H9 (cell line): Measurements from ENCODE around the gene HOXC6. TPM values are rescaled to one million over a fixed set of nuclear protein-coding genes. Genes with fewer than 3 reads are reported as not detected.

ENCODE experiments used
- DNase-seq: peaks from one replicate; pipeline ENCODE4 v3.0.0-alpha.2; 2017
- H2AFZ ChIP-seq: one replicate; pipeline ENCODE4 v1.6.1; 2013; ENCODE audit warnings: mild to moderate bottlenecking, low read length, control low read depth, moderate library complexity
- H2AK5ac ChIP-seq: 2 replicates; pipeline ENCODE4 v1.6.1; 2013; ENCODE audit warnings: low read length, control low read depth, mixed read lengths; ENCODE audit not compliant: insufficient read length
- H2BK120ac ChIP-seq: one replicate; pipeline ENCODE4 v1.6.1; 2013; ENCODE audit warnings: low read depth, mild to moderate bottlenecking, low read length, control low read depth, inconsistent platforms; ENCODE audit not compliant: poor library complexity, severe bottlenecking
- H2BK12ac ChIP-seq: 2 replicates; pipeline ENCODE4 v1.6.1; 2013; ENCODE audit warnings: low read length, control low read depth, mixed read lengths, low read depth; ENCODE audit not compliant: insufficient read length
- H2BK15ac ChIP-seq: 2 replicates; pipeline ENCODE4 v1.6.1; 2013; ENCODE audit warnings: low read depth, low read length, control low read depth
- H2BK20ac ChIP-seq: one replicate; pipeline ENCODE4 v1.6.1; 2013; ENCODE audit warnings: low read depth, mild to moderate bottlenecking, low read length, control low read depth, inconsistent platforms; ENCODE audit not compliant: poor library complexity, severe bottlenecking
- H2BK5ac ChIP-seq: 2 replicates; pipeline ENCODE4 v1.6.1; 2013; ENCODE audit warnings: low read length, control low read depth, mixed read lengths; ENCODE audit not compliant: insufficient read length
- H3K14ac ChIP-seq: 2 replicates; pipeline ENCODE4 v1.6.1; 2013; ENCODE audit warnings: low read length, control low read depth; ENCODE audit not compliant: insufficient read depth
- H3K18ac ChIP-seq: 2 replicates; pipeline ENCODE4 v1.6.1; 2013; ENCODE audit warnings: low read depth, mild to moderate bottlenecking, mixed read lengths, low read length, control low read depth; ENCODE audit not compliant: insufficient read length
- H3K23ac ChIP-seq: 2 replicates; pipeline ENCODE4 v1.6.1; 2013; ENCODE audit warnings: low read length, control low read depth, mixed read lengths, low read depth; ENCODE audit not compliant: insufficient read length
- H3K23me2 ChIP-seq: 2 replicates; pipeline ENCODE4 v1.6.1; 2013; ENCODE audit warnings: low read depth, mild to moderate bottlenecking, mixed read lengths, low read length, control low read depth; ENCODE audit not compliant: insufficient read length, poor library complexity, severe bottlenecking
- H3K27ac ChIP-seq: 2 replicates; pipeline ENCODE4 v1.5.1; 2013; ENCODE audit warnings: low read length, control low read depth, mixed read lengths, low read depth; ENCODE audit not compliant: insufficient read length
- H3K27me3 ChIP-seq: 2 replicates; pipeline ENCODE4 v1.6.1; 2013; ENCODE audit warnings: low read length, control low read depth, inconsistent platforms; ENCODE audit not compliant: insufficient read depth
- H3K4ac ChIP-seq: 2 replicates; pipeline ENCODE4 v1.6.1; 2013; ENCODE audit warnings: low read depth, mild to moderate bottlenecking, control low read depth, inconsistent platforms, low read length, moderate library complexity
- H3K4me1 ChIP-seq: 2 replicates; pipeline ENCODE4 v1.6.1; 2013; ENCODE audit warnings: low read length, control low read depth, inconsistent platforms; ENCODE audit not compliant: insufficient read depth
- H3K4me2 ChIP-seq: 2 replicates; pipeline ENCODE4 v1.6.1; 2013; ENCODE audit warnings: low read length, control low read depth, mixed read lengths; ENCODE audit not compliant: insufficient read length, insufficient read depth
- H3K56ac ChIP-seq: 2 replicates; pipeline ENCODE4 v1.6.1; 2013; ENCODE audit warnings: low read depth, mild to moderate bottlenecking, mixed read lengths, low read length, control low read depth; ENCODE audit not compliant: insufficient read length
- H3K79me1 ChIP-seq: 2 replicates; pipeline ENCODE4 v1.6.1; 2013; ENCODE audit warnings: low read depth, mild to moderate bottlenecking, moderate library complexity, low read length, control low read depth, inconsistent platforms; ENCODE audit not compliant: insufficient read depth, poor library complexity, severe bottlenecking
- H3K79me2 ChIP-seq: 2 replicates; pipeline ENCODE4 v1.6.1; 2013; ENCODE audit warnings: low read length, control low read depth, inconsistent platforms; ENCODE audit not compliant: insufficient read depth
- H3K9ac ChIP-seq: 2 replicates; pipeline ENCODE4 v1.6.1; 2013; ENCODE audit warnings: low read length, control low read depth, mixed read lengths; ENCODE audit not compliant: insufficient read length; ENCODE audit errors: extremely low read depth
- H3K9me3 ChIP-seq: one replicate; pipeline ENCODE4 v1.6.1; 2013; ENCODE audit warnings: low read depth, low read length, inconsistent platforms; ENCODE audit not compliant: control insufficient read depth
- H3T11ph ChIP-seq: one replicate; pipeline ENCODE4 v1.6.1; 2013; ENCODE audit warnings: mild to moderate bottlenecking, low read length, control low read depth, inconsistent platforms
- H4K20me1 ChIP-seq: one replicate; pipeline ENCODE4 v1.6.1; 2013; ENCODE audit not compliant: control insufficient read depth, insufficient read length, insufficient read depth
- H4K5ac ChIP-seq: 2 replicates; pipeline ENCODE4 v1.6.1; 2013; ENCODE audit warnings: low read depth, mild to moderate bottlenecking, mixed read lengths, low read length, control low read depth; ENCODE audit not compliant: insufficient read length
- H4K8ac ChIP-seq: replicated peaks from 2 replicates; pipeline ENCODE4 v1.6.1; 2013; ENCODE audit warnings: low read length, control low read depth, mixed read lengths, low read depth; ENCODE audit not compliant: insufficient read length
- H4K91ac ChIP-seq: 2 replicates; pipeline ENCODE4 v1.6.1; 2013; ENCODE audit warnings: low read depth, mild to moderate bottlenecking, moderate library complexity, mixed read lengths, low read length, control low read depth; ENCODE audit not compliant: insufficient read length
- H3K27ac Mint-ChIP-seq, 3 experiments: 2 replicates in 2 of 3; 3 replicates in 1 of 3; pipeline ENCODE4 v1.8.0; 2020 to 2021; ENCODE audit warnings: mixed read lengths in 3 of 3, mild to moderate bottlenecking in 1 of 3, moderate library complexity in 1 of 3
- H3K27me3 Mint-ChIP-seq: 2 replicates; pipeline ENCODE4 v1.8.0; 2021; ENCODE audit warnings: low read depth, mild to moderate bottlenecking, moderate library complexity, mixed read lengths
- H3K36me3 Mint-ChIP-seq, 3 experiments: 2 replicates in 2 of 3; 3 replicates in 1 of 3; pipeline ENCODE4 v1.8.0; 2020 to 2021; ENCODE audit warnings: low read depth in 3 of 3, mixed read lengths in 3 of 3; ENCODE audit not compliant: insufficient read depth in 1 of 3
- H3K4me1 Mint-ChIP-seq, 2 experiments: 2 replicates each; pipeline ENCODE4 v1.8.0; 2020; ENCODE audit warnings: mixed read lengths in 2 of 2
- H3K4me3 Mint-ChIP-seq, 2 experiments: 2 replicates in 1 of 2; 3 replicates in 1 of 2; pipeline ENCODE4 v1.8.0; 2020 to 2021; ENCODE audit warnings: mild to moderate bottlenecking in 2 of 2, mixed read lengths in 2 of 2, moderate library complexity in 1 of 2
- H3K9me3 Mint-ChIP-seq, 2 experiments: 2 replicates in 1 of 2; 3 replicates in 1 of 2; pipeline ENCODE4 v1.8.0; 2020; ENCODE audit warnings: mild to moderate bottlenecking in 2 of 2, mixed read lengths in 2 of 2, moderate library complexity in 1 of 2
- WGBS: extraction: QIAGEN DNeasy Blood & Tissue Kit; methylation state at CpG from one replicate; pipeline ENCODE4 v1.1.7; 2013; ENCODE audit warnings: missing lambda C conversion rate, low lambda C conversion rate, mixed read lengths; ENCODE audit not compliant: insufficient read length; ENCODE audit errors: extremely low coverage; 5-methylcytosine and 5-hydroxymethylcytosine counted together
- total RNA-seq: library from RNA; stranded (reverse); gene quantifications from 2 replicates; pipeline ENCODE4 v1.2.1, GENCODE V29; 2021
- TF ChIP-seq, protein P1 (sequence below): fragments of 200-600 bp; sonication (generic); conservative IDR thresholded peaks from 3 replicates; pipeline ENCODE4 v1.8.0; 2021; ENCODE audit warnings: antibody characterized with exemption, mild to moderate bottlenecking

The HOXC6 gene
- total RNA-seq, 1 experiment from 2014 or later: not detected

DNA sequence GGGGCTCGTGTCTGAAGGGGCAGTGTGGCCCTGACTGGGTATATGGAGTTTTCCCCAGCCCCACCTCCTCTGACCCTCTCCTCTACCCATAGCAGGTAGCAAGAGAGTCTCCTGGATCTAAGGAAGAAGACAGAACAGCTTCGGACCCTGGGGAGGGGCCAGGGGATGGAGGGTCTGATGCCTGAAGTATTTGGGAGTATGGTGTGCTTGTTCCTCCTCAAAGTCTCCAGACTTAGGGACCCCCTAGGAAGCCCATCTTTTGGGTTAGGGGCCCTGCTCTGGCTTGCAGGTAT, 20.0 kb upstream of the HOXC6 start:
- Mint-ChIP-seq H3K9me3 (peaks cover 2 to 8% of the 10 kb centered on the region in 2 experiments; a peak in 2 of 5 replicates), H3K4me3 (no peak overlapping the region), H3K27ac (no peak overlapping the region), H3K4me1 (peaks cover 7 to 35% of the 10 kb centered on the region in 2 experiments), H3K36me3 (no peaks in the 10 kb centered on the region), H3K27me3 (peaks cover 100% of the 10 kb centered on the region)
- no peak overlapping the region for H2BK5ac ChIP-seq
- no peak overlapping the region for H2BK20ac ChIP-seq
- no peak overlapping the region for H2AK5ac ChIP-seq
- no peak overlapping the region for H4K5ac ChIP-seq
- no peak overlapping the region for H3K23ac ChIP-seq
- H3K79me1 ChIP-seq: no peaks in the 10 kb centered on the region
- H3K9me3 ChIP-seq: no peaks in the 10 kb centered on the region
- no peaks in the 10 kb centered on the region for H3K4me1 ChIP-seq
- H2BK12ac ChIP-seq: no peak overlapping the region
- H3K27me3 ChIP-seq: peaks cover 94% of the 10 kb centered on the region
- H3K56ac ChIP-seq: no peak overlapping the region
- no peak overlapping the region for H3K14ac ChIP-seq
- WGBS: no CpG with 5 or more reads among the region's 2 CpGs
- no peak overlapping the region for H3T11ph ChIP-seq
- H3K79me2 ChIP-seq: no peaks in the 10 kb centered on the region
- no peak overlapping the region for H3K4ac ChIP-seq
- H3K18ac ChIP-seq: no peak overlapping the region
- H2BK120ac ChIP-seq: no peak overlapping the region
- no peak overlapping the region for H4K8ac ChIP-seq
- H4K91ac ChIP-seq: no peak overlapping the region
- H3K27ac ChIP-seq: no peak overlapping the region
- no peaks in the 10 kb centered on the region for H4K20me1 ChIP-seq
- H3K23me2 ChIP-seq: no peaks in the 10 kb centered on the region
- DNase-seq: no peak
- H2AFZ ChIP-seq: no peak overlapping the region
- TF ChIP-seq, protein P1, sequence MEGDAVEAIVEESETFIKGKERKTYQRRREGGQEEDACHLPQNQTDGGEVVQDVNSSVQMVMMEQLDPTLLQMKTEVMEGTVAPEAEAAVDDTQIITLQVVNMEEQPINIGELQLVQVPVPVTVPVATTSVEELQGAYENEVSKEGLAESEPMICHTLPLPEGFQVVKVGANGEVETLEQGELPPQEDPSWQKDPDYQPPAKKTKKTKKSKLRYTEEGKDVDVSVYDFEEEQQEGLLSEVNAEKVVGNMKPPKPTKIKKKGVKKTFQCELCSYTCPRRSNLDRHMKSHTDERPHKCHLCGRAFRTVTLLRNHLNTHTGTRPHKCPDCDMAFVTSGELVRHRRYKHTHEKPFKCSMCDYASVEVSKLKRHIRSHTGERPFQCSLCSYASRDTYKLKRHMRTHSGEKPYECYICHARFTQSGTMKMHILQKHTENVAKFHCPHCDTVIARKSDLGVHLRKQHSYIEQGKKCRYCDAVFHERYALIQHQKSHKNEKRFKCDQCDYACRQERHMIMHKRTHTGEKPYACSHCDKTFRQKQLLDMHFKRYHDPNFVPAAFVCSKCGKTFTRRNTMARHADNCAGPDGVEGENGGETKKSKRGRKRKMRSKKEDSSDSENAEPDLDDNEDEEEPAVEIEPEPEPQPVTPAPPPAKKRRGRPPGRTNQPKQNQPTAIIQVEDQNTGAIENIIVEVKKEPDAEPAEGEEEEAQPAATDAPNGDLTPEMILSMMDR: no peak
- H2BK15ac ChIP-seq: no peak overlapping the region
- no peak overlapping the region for H3K9ac ChIP-seq
- no peak overlapping the region for H3K4me2 ChIP-seq
